GM23248 (cell line): Measurements from ENCODE around the gene TSHZ2. TPM values are rescaled to one million over a fixed set of nuclear protein-coding genes. Genes with fewer than 3 reads are reported as not detected.

Experiments used
- DNase-seq: peaks from one replicate; pipeline ENCODE4 v3.0.0-alpha.2; 2015
- H2AFZ ChIP-seq: fragments of 200-600 bp; sonication (generic); 2 replicates; pipeline ENCODE4 v1.6.1; 2016; ENCODE audit warnings: antibody characterized with exemption
- H3F3A ChIP-seq: fragments of 200-600 bp; sonication (generic); 2 replicates; pipeline ENCODE4 v1.6.1; 2016; ENCODE audit warnings: mild to moderate bottlenecking, antibody characterized with exemption, mixed run types; ENCODE audit not compliant: insufficient read depth
- H3K27ac ChIP-seq: fragments of 200-600 bp; sonication (generic); 2 replicates; pipeline ENCODE4 v1.5.1; 2016; ENCODE audit warnings: mild to moderate bottlenecking
- H3K27me3 ChIP-seq: fragments of 200-600 bp; sonication (generic); replicated peaks from 2 replicates; pipeline ENCODE4 v1.6.1; 2016; ENCODE audit warnings: mild to moderate bottlenecking; ENCODE audit not compliant: insufficient read depth
- H3K36me3 ChIP-seq: fragments of 200-600 bp; sonication (generic); 2 replicates; pipeline ENCODE4 v1.6.1; 2016; ENCODE audit warnings: low read depth, mild to moderate bottlenecking
- H3K4me1 ChIP-seq: fragments of 200-600 bp; sonication (generic); 2 replicates; pipeline ENCODE4 v1.6.1; 2016; ENCODE audit warnings: mild to moderate bottlenecking; ENCODE audit not compliant: insufficient read depth
- H3K4me2 ChIP-seq: fragments of 200-600 bp; sonication (generic); one replicate; pipeline ENCODE4 v1.6.1; 2016; ENCODE audit warnings: mild to moderate bottlenecking; ENCODE audit not compliant: unreplicated experiment
- H3K4me3 ChIP-seq: fragments of 200-600 bp; sonication (generic); 2 replicates; pipeline ENCODE4 v1.5.1; 2016; ENCODE audit warnings: mild to moderate bottlenecking
- H3K79me2 ChIP-seq: fragments of 200-600 bp; sonication (generic); 2 replicates; pipeline ENCODE4 v1.6.1; 2016; ENCODE audit warnings: mild to moderate bottlenecking; ENCODE audit not compliant: insufficient read depth
- H3K9ac ChIP-seq: fragments of 200-600 bp; sonication (generic); 2 replicates; pipeline ENCODE4 v1.6.1; 2016; ENCODE audit warnings: mild to moderate bottlenecking
- H3K9me2 ChIP-seq: fragments of 200-600 bp; sonication (generic); 2 replicates; pipeline ENCODE4 v1.6.1; 2016; ENCODE audit warnings: mixed run types, mild to moderate bottlenecking, moderate library complexity; ENCODE audit not compliant: insufficient read depth
- H3K9me3 ChIP-seq: fragments of 200-600 bp; sonication (generic); one replicate; pipeline ENCODE4 v1.6.1; 2017; ENCODE audit warnings: low read depth
- H4K20me1 ChIP-seq: fragments of 200-600 bp; sonication (generic); 2 replicates; pipeline ENCODE4 v1.6.0; 2016; ENCODE audit not compliant: insufficient read depth
- EZH2 ChIP-seq: fragments of 200-600 bp; sonication (generic); IDR thresholded peaks from 2 replicates; pipeline ENCODE4 v1.6.1; 2018; ENCODE audit warnings: antibody characterized with exemption, mild to moderate bottlenecking; ENCODE audit not compliant: insufficient read depth, poor library complexity, severe bottlenecking
- EZH2phosphoT487 ChIP-seq: fragments of 200-600 bp; sonication (generic); IDR thresholded peaks from 2 replicates; pipeline ENCODE4 v1.6.1; 2018; ENCODE audit warnings: antibody characterized with exemption, moderate library complexity, mild to moderate bottlenecking, low read depth; ENCODE audit not compliant: insufficient read depth
- WGBS, 2 experiments: methylation state at CpG; one replicate each; pipeline ENCODE4 v1.1.6; 2015 to 2017; ENCODE audit warnings: low lambda C conversion rate in 2 of 2, low coverage in 1 of 2; ENCODE audit errors: missing lambda C conversion rate in 2 of 2; 5-methylcytosine and 5-hydroxymethylcytosine counted together
- in situ Hi-C: fragments of 300-500 bp; cut with MboI; formaldehyde crosslinking; loops from 2 replicates; pipeline ENCODE4 v1.15.0; 2020
- polyA plus RNA-seq: library from polyadenylated mRNA; unstranded; fragments of >200 nt; fragmentation: Nextera tagmentation; extraction: Ambion mirVana; gene quantifications from 2 replicates; pipeline ENCODE4 v1.2.1, GENCODE V29; 2016
- total RNA-seq: library from RNA; depleted of rRNA; stranded (reverse); fragments of >200 nt; shearing (Covaris generic); gene quantifications from 2 replicates; pipeline ENCODE4 v1.2.3, GENCODE V29; 2014

The TSHZ2 gene
- total and polyA plus RNA-seq, 2 experiments from 2014 or later: 4.5 to 13.4 TPM

- no peaks in the 10 kb centered on the region for H3K9me3 ChIP-seq
- no peaks in the 10 kb centered on the region for H4K20me1 ChIP-seq
- no peaks in the 10 kb centered on the region for H3K36me3 ChIP-seq
- 6% methylated on average over 3 of the region's 3 CpGs for WGBS, 2 experiments
- DNase-seq: peak; percentile 78
- no peak overlapping the region for H3K9ac ChIP-seq
- peak overlapping the region; percentile 27 for H3K27ac ChIP-seq
- in situ Hi-C loops: no loop called here
- no peaks in the 10 kb centered on the region for H3K9me2 ChIP-seq
- H3K4me2 ChIP-seq: peak overlapping the region; percentile 17
- peaks cover 9% of the 10 kb centered on the region; the same call in 1 of the 2 replicates for H3K4me1 ChIP-seq
- TF ChIP-seq EZH2phosphoT487: 0 out of 2 replicates have a peak, but pooled peaks have one; percentile 61
- no peak for TF ChIP-seq EZH2
- H3F3A ChIP-seq: peaks cover 8% of the 10 kb centered on the region
- H3K4me3 ChIP-seq: no peak overlapping the region
- H2AFZ ChIP-seq: no peak overlapping the region
- H3K27me3 ChIP-seq: no peaks in the 10 kb centered on the region
- peaks cover 32% of the 10 kb centered on the region for H3K79me2 ChIP-seq
Measured at GRCh38 chr20:52985687-52986086, 13.5 kb downstream of the TSHZ2 start.

DNA sequence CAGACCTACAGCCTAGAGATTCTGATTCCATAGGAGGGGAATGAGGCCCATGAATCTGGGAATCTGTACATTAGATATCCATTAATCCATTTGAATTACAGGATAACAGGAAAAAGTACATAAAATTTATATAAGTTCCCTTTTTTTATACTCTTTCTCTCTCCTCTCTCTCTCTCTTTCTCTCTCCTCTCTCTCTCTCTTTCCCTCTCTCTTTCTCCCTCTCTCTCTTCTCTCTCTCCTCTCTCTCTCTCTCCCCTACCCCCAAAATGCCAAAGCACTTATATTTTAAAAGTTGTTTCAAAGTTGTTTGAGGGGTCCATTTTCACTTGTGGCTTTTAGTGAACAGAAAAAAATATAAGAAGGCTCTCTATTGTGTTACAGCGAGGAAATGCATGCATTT, 15.1 kb downstream of the TSHZ2 start:
- H3K9ac ChIP-seq: no peak overlapping the region
- no peak overlapping the region for H3K4me3 ChIP-seq
- WGBS, 2 experiments: 97 to 100% methylated on average over 1 of the region's 1 CpG
- H3K27ac ChIP-seq: no peak overlapping the region
- no peaks in the 10 kb centered on the region for H3K9me3 ChIP-seq
- H3K36me3 ChIP-seq: no peaks in the 10 kb centered on the region
- in situ Hi-C loops: no loop called here
- H3K79me2 ChIP-seq: peaks cover 17% of the 10 kb centered on the region
- no peak overlapping the region for H3K4me2 ChIP-seq
- DNase-seq: no peak
- H3K27me3 ChIP-seq: no peaks in the 10 kb centered on the region
- TF ChIP-seq EZH2phosphoT487 (no peak), EZH2 (no peak)
- H4K20me1 ChIP-seq: no peaks in the 10 kb centered on the region
- H3K4me1 ChIP-seq: peaks cover 14% of the 10 kb centered on the region
- no peaks in the 10 kb centered on the region for H3K9me2 ChIP-seq
- peaks cover 12% of the 10 kb centered on the region for H3F3A ChIP-seq
- no peak overlapping the region for H2AFZ ChIP-seq

GRCh38 chr20:52991830-52992229, 19.7 kb downstream of the TSHZ2 start:
- H3K9me3 ChIP-seq: no peaks in the 10 kb centered on the region
- H3K4me1 ChIP-seq: peaks cover 20% of the 10 kb centered on the region
- H4K20me1 ChIP-seq: no peaks in the 10 kb centered on the region
- no peak for DNase-seq
- no peaks in the 10 kb centered on the region for H3K9me2 ChIP-seq
- no peaks in the 10 kb centered on the region for H3K36me3 ChIP-seq
- H3F3A ChIP-seq: peaks cover 18% of the 10 kb centered on the region
- in situ Hi-C loops: no loop called here
- no peak overlapping the region for H3K4me3 ChIP-seq
- no peak overlapping the region for H3K27ac ChIP-seq
- H2AFZ ChIP-seq: no peak overlapping the region
- H3K4me2 ChIP-seq: no peak overlapping the region
- H3K9ac ChIP-seq: no peak overlapping the region
- H3K79me2 ChIP-seq: 0 out of 2 replicates have a peak, but pooled peaks cover 9% of the 10 kb centered on the region
- no peaks in the 10 kb centered on the region for H3K27me3 ChIP-seq
- no peak for TF ChIP-seq EZH2phosphoT487
- no peak for TF ChIP-seq EZH2
- WGBS, 2 experiments: 94 to 100% methylated on average over 4 of the region's 4 CpGs

DNA sequence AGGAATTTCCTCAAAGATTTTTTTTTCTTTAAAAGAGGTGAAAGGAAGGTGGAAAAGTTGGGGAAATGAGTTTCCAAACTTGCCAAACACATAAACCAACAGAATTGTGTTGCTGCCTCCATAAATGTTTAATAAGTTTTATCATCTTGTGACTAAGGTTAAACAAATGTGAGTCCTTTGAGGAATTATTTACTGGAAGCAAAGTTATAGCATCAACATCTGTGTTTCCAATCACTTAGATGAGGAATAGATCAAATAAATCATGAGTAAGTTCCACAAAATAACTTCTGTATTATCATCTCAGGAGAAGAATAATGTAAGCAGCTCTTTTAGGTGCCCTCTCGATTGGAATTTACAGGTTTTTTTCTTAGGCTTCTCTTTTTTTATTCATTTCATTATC, 20.5 kb downstream of the TSHZ2 start:
- peak overlapping the region; percentile 60 for H3K4me2 ChIP-seq
- in situ Hi-C loops: no loop called here
- WGBS, 2 experiments: 43 to 71% methylated on average over 1 of the region's 1 CpG
- DNase-seq: peak; percentile 53
- H4K20me1 ChIP-seq: no peaks in the 10 kb centered on the region
- peaks cover 20% of the 10 kb centered on the region for H3K4me1 ChIP-seq
- 0 out of 2 replicates have a peak, but pooled peaks cover 9% of the 10 kb centered on the region for H3K79me2 ChIP-seq
- no peaks in the 10 kb centered on the region for H3K27me3 ChIP-seq
- 0 out of 2 replicates have a peak overlapping the region, but pooled peaks have one; percentile 13 for H3K9ac ChIP-seq
- H3K27ac ChIP-seq: peak overlapping the region; percentile 17
- peaks cover 18% of the 10 kb centered on the region for H3F3A ChIP-seq
- no peak overlapping the region for H2AFZ ChIP-seq
- H3K9me2 ChIP-seq: no peaks in the 10 kb centered on the region
- H3K4me3 ChIP-seq: peak overlapping the region; percentile 2; the same call in 1 of the 2 replicates
- H3K36me3 ChIP-seq: no peaks in the 10 kb centered on the region
- no peak for TF ChIP-seq EZH2
- no peak for TF ChIP-seq EZH2phosphoT487
- H3K9me3 ChIP-seq: no peaks in the 10 kb centered on the region
